OCI-LY1 (cell line): ENCODE results near the gene FALEC.

Experiments
- H2AFZ ChIP-seq: fragments of 200-600 bp; sonication (generic), shearing (Covaris generic); 2 replicates; pipeline ENCODE4 v1.6.0; 2014; ENCODE audit warnings: antibody characterized with exemption, mild to moderate bottlenecking, low read length
- H3F3A ChIP-seq: fragments of 200-600 bp; sonication (generic), shearing (Covaris generic); 2 replicates; pipeline ENCODE4 v1.6.0; 2014; ENCODE audit warnings: mild to moderate bottlenecking, antibody characterized with exemption, low read length, moderate library complexity; ENCODE audit not compliant: insufficient read depth
- H3K27ac ChIP-seq: fragments of 200-600 bp; sonication (generic); 2 replicates; pipeline ENCODE4 v1.5.1; 2014; ENCODE audit warnings: low read length, mixed run types, mild to moderate bottlenecking, low read depth; ENCODE audit not compliant: poor library complexity, severe bottlenecking
- H3K27me3 ChIP-seq: fragments of 200-600 bp; sonication (generic); 2 replicates; pipeline ENCODE4 v1.6.0; 2014; ENCODE audit warnings: antibody characterized with exemption, mild to moderate bottlenecking, low read length, moderate library complexity; ENCODE audit not compliant: insufficient read depth
- H3K36me3 ChIP-seq: fragments of 200-600 bp; sonication (generic); 2 replicates; pipeline ENCODE4 v1.6.1; 2014; ENCODE audit warnings: mild to moderate bottlenecking, antibody characterized with exemption, low read length, moderate library complexity, mixed read lengths; ENCODE audit not compliant: insufficient read depth
- H3K4me1 ChIP-seq: fragments of 200-600 bp; sonication (generic); 2 replicates; pipeline ENCODE4 v1.5.1; 2014; ENCODE audit warnings: mild to moderate bottlenecking, low read length, moderate library complexity; ENCODE audit not compliant: insufficient read depth, severe bottlenecking
- H3K4me2 ChIP-seq: fragments of 200-600 bp; sonication (generic), shearing (Covaris generic); 2 replicates; pipeline ENCODE4 v1.6.1; 2014; ENCODE audit warnings: low read length
- H3K4me3 ChIP-seq: fragments of 200-600 bp; sonication (generic); 2 replicates; pipeline ENCODE4 v1.5.1; 2014; ENCODE audit warnings: low read length, low read depth, mild to moderate bottlenecking, mixed read lengths; ENCODE audit not compliant: poor library complexity, severe bottlenecking
- H3K79me2 ChIP-seq: fragments of 200-600 bp; shearing (Covaris generic); 2 replicates; pipeline ENCODE4 v1.6.1; 2016; ENCODE audit warnings: mixed run types, low read length, mixed read lengths; ENCODE audit not compliant: insufficient read depth
- H3K9ac ChIP-seq: fragments of 200-600 bp; sonication (generic), shearing (Covaris generic); 2 replicates; pipeline ENCODE4 v1.6.1; 2014; ENCODE audit warnings: mild to moderate bottlenecking, low read length, mixed read lengths
- H3K9me2 ChIP-seq: fragments of 200-600 bp; sonication (generic), shearing (Covaris generic); 2 replicates; pipeline ENCODE4 v1.6.1; 2014; ENCODE audit warnings: low read depth, mild to moderate bottlenecking, low read length, mixed read lengths
- H3K9me3 ChIP-seq: fragments of 200-600 bp; shearing (Covaris generic); 2 replicates; pipeline ENCODE4 v1.6.1; 2014; ENCODE audit warnings: low read length, mixed read lengths
- H4K20me1 ChIP-seq: fragments of 200-600 bp; sonication (generic), shearing (Covaris generic); 2 replicates; pipeline ENCODE4 v1.6.0; 2016; ENCODE audit warnings: mild to moderate bottlenecking, low read length; ENCODE audit not compliant: insufficient read depth
- CTCF ChIP-seq: fragments of 200-600 bp; sonication (generic), shearing (Covaris generic); IDR thresholded peaks from 2 replicates; pipeline ENCODE4 v1.5.1; 2017; ENCODE audit warnings: mild to moderate bottlenecking, antibody characterized with exemption, low read length, moderate library complexity, mixed read lengths
- EZH2 ChIP-seq: fragments of 200-600 bp; sonication (generic), shearing (Covaris generic); IDR thresholded peaks from 2 replicates; pipeline ENCODE4 v1.8.0; 2017; ENCODE audit warnings: borderline replicate concordance, mixed run types, mild to moderate bottlenecking, antibody characterized with exemption, low read length, moderate library complexity, mixed read lengths

FALEC gene

GRCh38 chr1:150493175-150493574 lies 22.4 kb upstream of the FALEC start:
- no peak overlapping the region for H3K4me2 ChIP-seq
- TF ChIP-seq CTCF, result no peak
- no peak for TF ChIP-seq EZH2
- H3K4me3 ChIP-seq, result no peak overlapping the region
- H3K9me3 ChIP-seq, result no peaks in the 10 kb centered on the region
- H3K9ac ChIP-seq, result no peak overlapping the region
- no peaks in the 10 kb centered on the region for H3F3A ChIP-seq
- H3K79me2 ChIP-seq, result peaks cover 2% of the 10 kb centered on the region; the same call in 1 of the 2 replicates
- peaks cover 62% of the 10 kb centered on the region for H3K36me3 ChIP-seq
- no peaks in the 10 kb centered on the region for H4K20me1 ChIP-seq
- H3K9me2 ChIP-seq, result no peaks in the 10 kb centered on the region
- no peak overlapping the region for H2AFZ ChIP-seq
- no peaks in the 10 kb centered on the region for H3K27me3 ChIP-seq
- no peak overlapping the region for H3K27ac ChIP-seq
- peaks cover 6% of the 10 kb centered on the region for H3K4me1 ChIP-seq

GRCh38 chr1:150498342-150498741 lies 17.2 kb upstream of the FALEC start:
- Histone ChIP-seq H3K27ac (no peak overlapping the region), H3K4me2 (no peak overlapping the region), H3K9ac (no peak overlapping the region)

GRCh38 chr1:150505431-150505830 lies 10.1 kb upstream of the FALEC start:
- Histone ChIP-seq H3K27me3 (no peaks in the 10 kb centered on the region), H3K9me2 (no peaks in the 10 kb centered on the region), H4K20me1 (no peaks in the 10 kb centered on the region), H3K4me3 (no peak overlapping the region), H3K36me3 (peaks cover 50% of the 10 kb centered on the region), H3F3A (no peaks in the 10 kb centered on the region), H3K4me1 (no peaks in the 10 kb centered on the region), H3K79me2 (no peaks in the 10 kb centered on the region), H3K9ac (no peak overlapping the region), H3K9me3 (no peaks in the 10 kb centered on the region), H3K4me2 (no peak overlapping the region), H3K27ac (no peak overlapping the region), H2AFZ (no peak overlapping the region)
- no peak for TF ChIP-seq CTCF
- TF ChIP-seq EZH2, result no peak

More at GRCh38 chr1:150498342-150498741, 17.2 kb upstream of the FALEC start:
- no peaks in the 10 kb centered on the region for H3F3A ChIP-seq
- H3K36me3 ChIP-seq, result peaks cover 56% of the 10 kb centered on the region
- no peaks in the 10 kb centered on the region for H4K20me1 ChIP-seq
- TF ChIP-seq CTCF (no peak), EZH2 (no peak)
- H2AFZ ChIP-seq, result no peak overlapping the region
- no peaks in the 10 kb centered on the region for H3K9me3 ChIP-seq
- no peaks in the 10 kb centered on the region for H3K27me3 ChIP-seq
- no peaks in the 10 kb centered on the region for H3K79me2 ChIP-seq
- H3K4me3 ChIP-seq, result no peak overlapping the region
- H3K9me2 ChIP-seq, result no peaks in the 10 kb centered on the region
- no peaks in the 10 kb centered on the region for H3K4me1 ChIP-seq
